Measurements from ENCODE around the gene DGCR6.
"Not testable (repeated sequence)": the region's sequence is repeated elsewhere in the genome, so short reads cannot be mapped to it uniquely, and the experiment has no call there.

The DGCR6 gene

GRCh38 chr22:18905540-18906409 is at the start of gene DGCR6:
Gene DGCR6, plus strand, starts transcription at chr22:18906320. Its CDS starts 55 bp downstream, at chr22:18906375.
- no peak for FAIRE-seq

- not testable (repeated sequence) for FAIRE-seq
Observed at GRCh38 chr22:18859314-18859713, 46.8 kb upstream of the DGCR6 start.

- FAIRE-seq: not testable (repeated sequence)
Observed at GRCh38 chr22:18881260-18881659, 24.9 kb upstream of the DGCR6 start.

- FAIRE-seq: not testable (repeated sequence)
Observed at GRCh38 chr22:18884465-18884864, 21.7 kb upstream of the DGCR6 start.

GRCh38 chr22:18888115-18888514 is 18.0 kb upstream of the DGCR6 start:
- no peak for FAIRE-seq

- FAIRE-seq: peak; percentile 100
Observed at GRCh38 chr22:18890510-18891192, 15.5 kb upstream of the DGCR6 start.

- FAIRE-seq: not testable (repeated sequence)
Observed at GRCh38 chr22:18893775-18894174, 12.3 kb upstream of the DGCR6 start.

- FAIRE-seq: peak; percentile 100
Observed at GRCh38 chr22:18896037-18896657, 10.0 kb upstream of the DGCR6 start.

GRCh38 chr22:18906410-18906745 is 258 bp downstream of the DGCR6 start:
- not testable (repeated sequence) for FAIRE-seq

- no peak for FAIRE-seq
Observed at GRCh38 chr22:18906896-18907295, 776 bp downstream of the DGCR6 start.

- no peak for FAIRE-seq
Observed at GRCh38 chr22:18909556-18909955, 3.4 kb downstream of the DGCR6 start.

- FAIRE-seq: not testable (repeated sequence)
Observed at GRCh38 chr22:18911535-18911934, 5.4 kb downstream of the DGCR6 start.

- FAIRE-seq: not testable (repeated sequence)
Observed at GRCh38 chr22:18912264-18912946, 6.3 kb downstream of the DGCR6 start.

GRCh38 chr22:18914558-18914957 is 8.4 kb downstream of the DGCR6 start:
- not testable (repeated sequence) for FAIRE-seq

GRCh38 chr22:18915550-18915949 is 9.4 kb downstream of the DGCR6 start:
- FAIRE-seq: not testable (repeated sequence)

- FAIRE-seq: not testable (repeated sequence)
Observed at GRCh38 chr22:18917818-18918217, 11.7 kb downstream of the DGCR6 start.

GRCh38 chr22:18920257-18920902 is 14.3 kb downstream of the DGCR6 start:
- FAIRE-seq: not testable (repeated sequence)

GRCh38 chr22:18925368-18926064 is 19.4 kb downstream of the DGCR6 start:
- FAIRE-seq: no peak

GRCh38 chr22:18927020-18927419 is 20.9 kb downstream of the DGCR6 start:
- FAIRE-seq: no peak

GRCh38 chr22:18927573-18927972 is 21.5 kb downstream of the DGCR6 start:
- no peak for FAIRE-seq

GRCh38 chr22:18929459-18929858 is 23.3 kb downstream of the DGCR6 start:
- no peak for FAIRE-seq

All from islet of Langerhans (tissue), 1 donor.